ENCODE measurements around the gene RPS27L.

Gene RPS27L

DNA sequence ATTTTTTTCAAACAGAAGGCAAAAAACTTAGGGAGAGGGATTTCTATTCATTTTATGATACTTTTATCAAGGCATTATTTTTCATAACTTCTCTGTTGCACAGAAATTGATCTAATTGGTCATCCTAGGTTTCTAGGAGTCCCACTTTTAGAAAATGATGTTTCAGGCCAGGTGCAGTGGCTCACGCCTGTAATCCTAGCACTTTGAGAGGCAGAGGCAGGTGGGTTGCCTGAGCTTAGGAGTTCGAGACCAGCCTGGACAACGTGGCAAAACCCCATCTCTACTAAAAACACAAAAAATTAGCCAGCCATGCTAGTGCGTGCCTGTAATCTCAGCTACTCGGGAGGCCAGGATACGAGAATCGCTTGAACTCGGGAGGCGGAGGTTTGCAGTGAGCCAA lies 32.8 kb downstream of the RPS27L start:
- H3K9me3 ChIP-seq (ENCODE audit: low read depth, low read length) = peaks cover 2% of the 10 kb centered on the region; the same call in 1 of the 2 replicates
- no peak for DNase-seq (ENCODE audit: low read depth, low spot score)
- H3K27ac ChIP-seq = no peak overlapping the region
- TF ChIP-seq FOXP2 (optimal IDR thresholded peaks at IDR 0.05; ENCODE audit: control extremely low read depth, extremely low read length, insufficient read depth) (no peak), POLR2AphosphoS5 (IDR thresholded peaks at IDR 0.05; ENCODE audit: borderline replicate concordance, low read depth, low read length) (no peak), EZH2 (IDR thresholded peaks at IDR 0.05) (no peak)
- no peaks in the 10 kb centered on the region for H3K36me3 ChIP-seq (ENCODE audit: insufficient read depth, low read length)
- H3K4me3 ChIP-seq = no peak overlapping the region
- no peak overlapping the region for H3K9ac ChIP-seq (ENCODE audit: insufficient read length)

DNA sequence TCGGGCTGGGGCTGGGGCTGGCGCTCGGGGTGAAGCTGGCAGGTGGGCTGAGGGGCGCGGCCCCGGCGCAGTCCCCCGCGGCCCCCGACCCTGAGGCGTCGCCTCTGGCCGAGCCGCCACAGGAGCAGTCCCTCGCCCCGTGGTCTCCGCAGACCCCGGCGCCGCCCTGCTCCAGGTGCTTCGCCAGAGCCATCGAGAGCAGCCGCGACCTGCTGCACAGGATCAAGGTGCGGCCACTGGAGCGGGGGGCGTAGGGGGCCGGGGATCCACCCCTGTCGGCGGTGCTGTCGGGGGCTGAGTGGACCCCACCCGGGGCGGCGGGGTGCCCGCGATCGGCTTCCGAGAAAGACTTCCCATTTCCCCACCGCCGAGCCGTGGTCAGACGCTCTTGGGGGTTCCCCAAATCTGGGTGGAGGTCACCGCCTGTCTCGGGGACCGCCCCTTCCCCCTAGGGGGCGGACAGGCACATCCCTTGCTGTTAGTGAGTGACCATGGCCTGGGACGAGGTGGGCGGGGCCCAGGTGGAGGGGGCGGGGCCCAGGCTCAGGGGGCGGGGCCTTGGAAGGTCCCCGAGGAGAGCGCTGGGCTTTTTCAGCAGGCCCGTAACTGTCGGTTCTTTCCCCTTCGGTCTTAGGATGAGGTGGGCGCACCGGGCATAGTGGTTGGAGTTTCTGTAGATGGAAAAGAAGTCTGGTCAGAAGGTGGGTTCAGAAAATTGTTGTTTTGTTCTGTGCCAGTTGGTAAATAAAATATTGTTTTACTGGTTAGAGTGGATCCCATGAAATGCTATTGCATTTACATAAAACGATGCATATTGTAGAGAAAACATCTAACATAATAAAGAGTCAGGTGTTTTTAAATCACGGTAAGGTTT lies 35.0 kb downstream of the RPS27L start:
- DNase-seq (ENCODE audit: low read depth, low spot score) = no peak
- TF ChIP-seq FOXP2 (optimal IDR thresholded peaks at IDR 0.05; ENCODE audit: control extremely low read depth, extremely low read length, insufficient read depth) (no peak), POLR2AphosphoS5 (IDR thresholded peaks at IDR 0.05; ENCODE audit: borderline replicate concordance, low read depth, low read length) (no peak), EZH2 (IDR thresholded peaks at IDR 0.05) (no peak)
- H3K4me3 ChIP-seq = peak overlapping the region; percentile 92
- H3K27ac ChIP-seq = no peak overlapping the region
- H3K9me3 ChIP-seq (ENCODE audit: low read depth, low read length) = peaks cover 2% of the 10 kb centered on the region; the same call in 1 of the 2 replicates
- no peaks in the 10 kb centered on the region for H3K36me3 ChIP-seq (ENCODE audit: insufficient read depth, low read length)
- H3K9ac ChIP-seq (ENCODE audit: insufficient read length) = peak overlapping the region; percentile 74

DNA sequence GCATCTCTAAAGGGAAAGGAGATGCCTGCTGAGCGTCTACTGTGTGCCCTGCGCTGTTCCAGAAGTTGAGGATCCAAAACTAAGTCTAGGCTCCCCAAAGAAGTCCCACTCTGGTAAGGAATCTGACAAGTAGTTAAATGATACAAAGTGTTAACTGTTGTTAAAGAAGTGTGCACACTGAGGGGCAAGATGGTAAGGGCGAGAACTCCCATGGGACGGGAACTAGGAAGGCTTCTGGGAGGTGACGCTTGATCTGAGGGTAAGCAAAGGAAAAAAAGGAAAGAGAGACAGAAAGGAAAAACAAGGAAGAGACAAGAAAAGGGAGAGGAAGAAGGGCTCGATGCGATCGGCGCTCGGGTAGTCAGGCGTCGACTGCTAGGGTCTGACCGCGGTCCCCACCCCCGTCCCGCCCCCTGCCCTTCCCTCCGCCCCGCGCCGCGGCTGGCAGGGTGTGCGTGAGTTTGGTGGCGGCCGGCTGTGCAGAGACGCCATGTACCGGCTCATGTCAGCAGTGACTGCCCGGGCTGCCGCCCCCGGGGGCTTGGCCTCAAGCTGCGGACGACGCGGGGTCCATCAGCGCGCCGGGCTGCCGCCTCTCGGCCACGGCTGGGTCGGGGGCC lies 35.8 kb downstream of the RPS27L start, which contains the start of gene LACTB:
TSS of gene LACTB (plus strand) at position 480 of the 620 bp plus-strand sequence. CDS start at position 491, 11 bp downstream.
- H3K4me3 ChIP-seq = peak within 1 kb of the TSS; percentile 92
- no peaks in the 10 kb centered on the region for H3K36me3 ChIP-seq (ENCODE audit: insufficient read depth, low read length)
- H3K27ac ChIP-seq = peak within 1 kb of the TSS; percentile 23; the same call in 1 of the 2 replicates
- no peak for DNase-seq (ENCODE audit: low read depth, low spot score)
- H3K9ac ChIP-seq (ENCODE audit: insufficient read length) = peak within 1 kb of the TSS; percentile 74
- H3K9me3 ChIP-seq (ENCODE audit: low read depth, low read length) = peaks cover 2% of the 10 kb centered on the region; the same call in 1 of the 2 replicates
- TF ChIP-seq EZH2 (IDR thresholded peaks at IDR 0.05) (no peak), POLR2AphosphoS5 (IDR thresholded peaks at IDR 0.05; ENCODE audit: borderline replicate concordance, low read depth, low read length) (peak; percentile 37; the same call in 1 of the 2 replicates)

DNA sequence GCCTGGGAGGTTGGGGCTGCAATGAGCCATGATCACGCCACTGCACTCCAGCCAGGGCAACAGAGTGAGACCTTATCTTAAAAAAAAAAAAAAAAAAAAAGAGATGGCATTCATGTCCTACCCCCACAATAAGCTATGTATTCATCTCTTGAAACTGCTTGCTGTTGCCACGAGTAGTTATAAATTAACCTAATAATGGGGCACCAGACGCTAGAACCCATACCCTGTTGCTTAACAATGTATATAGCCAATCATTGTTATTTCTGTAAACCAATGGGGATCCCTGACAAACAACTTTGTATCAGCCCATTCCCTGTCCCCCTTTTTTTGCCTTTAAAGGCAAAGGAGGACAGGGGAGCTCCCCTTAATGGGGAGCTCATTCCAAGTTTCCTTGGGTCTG lies 38.4 kb downstream of the RPS27L start:
- Histone ChIP-seq H3K4me3 (no peak overlapping the region), H3K27ac (no peak overlapping the region), H3K9me3 (ENCODE audit: low read depth, low read length) (peaks cover 2% of the 10 kb centered on the region; the same call in 1 of the 2 replicates), H3K9ac (ENCODE audit: insufficient read length) (no peak overlapping the region), H3K36me3 (ENCODE audit: insufficient read depth, low read length) (no peaks in the 10 kb centered on the region)
- DNase-seq (ENCODE audit: low read depth, low spot score) = no peak
- no peak for TF ChIP-seq FOXP2 (optimal IDR thresholded peaks at IDR 0.05; ENCODE audit: control extremely low read depth, extremely low read length, insufficient read depth)
- TF ChIP-seq EZH2 (IDR thresholded peaks at IDR 0.05) = no peak
- TF ChIP-seq POLR2AphosphoS5 (IDR thresholded peaks at IDR 0.05; ENCODE audit: borderline replicate concordance, low read depth, low read length) = no peak

DNA sequence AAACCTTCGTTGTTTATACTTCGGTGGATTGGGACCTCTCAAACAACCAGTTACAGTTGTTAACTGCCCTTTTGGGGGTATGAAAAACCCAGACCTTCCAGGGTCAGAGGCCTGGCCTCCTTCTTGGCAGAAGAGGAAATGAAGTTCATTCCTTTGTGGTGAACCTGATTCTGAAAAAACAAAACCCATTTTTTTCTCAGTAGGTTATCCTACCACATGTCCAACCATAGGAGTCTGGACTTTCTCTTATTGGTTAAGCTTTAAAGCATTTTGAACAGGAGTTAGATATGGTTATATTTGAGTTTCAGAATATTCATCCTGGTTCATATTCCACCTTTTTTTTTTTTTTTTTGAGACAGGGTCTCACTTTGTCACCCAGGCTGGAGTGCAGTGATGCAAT lies 42.8 kb downstream of the RPS27L start:
- H3K9me3 ChIP-seq (ENCODE audit: low read depth, low read length) = no peaks in the 10 kb centered on the region; the same call in 1 of the 2 replicates
- no peak overlapping the region for H3K27ac ChIP-seq
- no peaks in the 10 kb centered on the region for H3K36me3 ChIP-seq (ENCODE audit: insufficient read depth, low read length)
- no peak overlapping the region for H3K9ac ChIP-seq (ENCODE audit: insufficient read length)
- no peak for DNase-seq (ENCODE audit: low read depth, low spot score)
- no peak for TF ChIP-seq EZH2 (IDR thresholded peaks at IDR 0.05)
- no peak for TF ChIP-seq POLR2AphosphoS5 (IDR thresholded peaks at IDR 0.05; ENCODE audit: borderline replicate concordance, low read depth, low read length)
- TF ChIP-seq FOXP2 (optimal IDR thresholded peaks at IDR 0.05; ENCODE audit: control extremely low read depth, extremely low read length, insufficient read depth) = no peak
- no peak overlapping the region for H3K4me3 ChIP-seq

DNA sequence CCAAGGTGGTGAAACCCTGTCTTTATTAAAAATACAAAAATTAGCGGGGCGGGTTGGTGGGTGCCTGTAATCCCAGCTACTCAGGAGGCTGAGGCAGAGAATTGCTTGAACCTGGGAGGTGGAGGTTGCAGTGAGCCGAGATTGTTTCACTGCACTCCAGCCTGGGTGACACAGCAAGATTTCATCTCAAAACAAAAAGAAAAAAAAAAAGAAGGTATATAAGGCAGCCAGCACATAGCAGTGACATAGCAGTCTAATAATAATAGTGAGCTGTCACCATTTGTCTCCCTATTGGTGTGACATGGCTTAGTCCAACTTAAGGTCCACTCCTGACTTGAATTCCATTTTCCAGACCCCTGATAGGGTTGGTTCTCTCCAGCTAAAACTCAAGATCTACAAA lies 44.4 kb downstream of the RPS27L start:
- TF ChIP-seq EZH2 (IDR thresholded peaks at IDR 0.05) = no peak
- TF ChIP-seq POLR2AphosphoS5 (IDR thresholded peaks at IDR 0.05; ENCODE audit: borderline replicate concordance, low read depth, low read length) = no peak
- TF ChIP-seq FOXP2 (optimal IDR thresholded peaks at IDR 0.05; ENCODE audit: control extremely low read depth, extremely low read length, insufficient read depth) = no peak
- Histone ChIP-seq H3K4me3 (no peak overlapping the region), H3K9ac (ENCODE audit: insufficient read length) (no peak overlapping the region), H3K36me3 (ENCODE audit: insufficient read depth, low read length) (no peaks in the 10 kb centered on the region), H3K9me3 (ENCODE audit: low read depth, low read length) (no peaks in the 10 kb centered on the region), H3K27ac (no peak overlapping the region)
- DNase-seq (ENCODE audit: low read depth, low spot score) = no peak

DNA sequence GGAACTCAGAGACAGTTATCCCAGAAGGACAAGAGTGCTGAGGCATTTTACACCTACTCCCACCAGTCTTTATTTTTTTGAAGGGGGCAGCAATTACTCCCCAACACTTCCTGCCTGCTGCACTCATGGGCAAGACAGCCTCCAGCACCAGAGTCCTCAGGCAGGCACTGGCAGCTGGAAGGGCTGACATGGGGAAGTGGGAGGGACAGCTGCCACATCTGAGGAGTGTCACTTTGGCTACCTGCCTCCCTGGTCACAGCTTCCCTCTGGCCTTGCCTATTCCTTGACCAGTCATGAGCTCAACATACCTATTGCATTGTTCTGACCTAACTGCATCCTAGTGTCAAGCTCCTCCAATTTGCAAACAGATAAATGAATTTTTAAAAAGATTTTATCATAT lies 45.8 kb downstream of the RPS27L start:
- no peak for DNase-seq (ENCODE audit: low read depth, low spot score)
- Histone ChIP-seq H3K36me3 (ENCODE audit: insufficient read depth, low read length) (no peaks in the 10 kb centered on the region), H3K9ac (ENCODE audit: insufficient read length) (no peak overlapping the region), H3K4me3 (no peak overlapping the region), H3K27ac (no peak overlapping the region), H3K9me3 (ENCODE audit: low read depth, low read length) (no peaks in the 10 kb centered on the region)
- TF ChIP-seq FOXP2 (optimal IDR thresholded peaks at IDR 0.05; ENCODE audit: control extremely low read depth, extremely low read length, insufficient read depth) (no peak), POLR2AphosphoS5 (IDR thresholded peaks at IDR 0.05; ENCODE audit: borderline replicate concordance, low read depth, low read length) (no peak), EZH2 (IDR thresholded peaks at IDR 0.05) (no peak)

DNA sequence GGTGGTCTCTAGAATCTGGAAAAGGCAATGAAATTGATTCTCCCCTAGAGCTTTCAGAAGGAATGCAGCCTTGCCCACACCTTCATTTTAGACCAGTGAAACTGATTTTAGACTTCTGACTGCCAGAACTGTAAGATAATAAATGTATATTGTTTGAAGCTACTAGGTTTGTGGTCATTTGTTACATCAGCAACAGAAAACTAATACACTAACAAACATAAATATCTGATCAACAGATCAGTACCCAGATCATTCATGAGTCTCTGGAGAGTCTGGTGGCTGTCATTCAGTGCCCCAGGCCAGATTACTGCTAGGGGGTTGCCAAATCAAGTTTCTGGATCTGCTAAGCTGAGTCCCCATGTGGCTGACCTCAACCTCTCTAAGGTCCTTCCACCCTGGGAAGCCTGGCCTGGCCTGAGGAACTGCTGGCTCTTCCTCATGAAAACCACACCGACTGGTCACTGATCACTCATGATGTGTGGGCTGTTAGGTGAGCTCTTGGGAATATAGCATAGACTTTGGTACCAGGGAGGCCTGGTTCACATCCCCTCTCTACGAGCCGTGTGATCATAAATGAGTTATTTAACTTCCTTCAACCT lies 46.8 kb downstream of the RPS27L start:
- Histone ChIP-seq H3K4me3 (no peak overlapping the region), H3K27ac (no peak overlapping the region), H3K36me3 (ENCODE audit: insufficient read depth, low read length) (no peaks in the 10 kb centered on the region), H3K9ac (ENCODE audit: insufficient read length) (no peak overlapping the region), H3K9me3 (ENCODE audit: low read depth, low read length) (no peaks in the 10 kb centered on the region)
- no peak for DNase-seq (ENCODE audit: low read depth, low spot score)
- no peak for TF ChIP-seq FOXP2 (optimal IDR thresholded peaks at IDR 0.05; ENCODE audit: control extremely low read depth, extremely low read length, insufficient read depth)
- no peak for TF ChIP-seq POLR2AphosphoS5 (IDR thresholded peaks at IDR 0.05; ENCODE audit: borderline replicate concordance, low read depth, low read length)
- no peak for TF ChIP-seq EZH2 (IDR thresholded peaks at IDR 0.05)
